SK-N-MC (cell line): ENCODE results near the gene CACNB4.

Source experiments
- DNase-seq: peaks from one replicate; pipeline ENCODE4 v3.0.0-alpha.2; 2011; ENCODE audit warnings: low read depth, low spot score
- H3K27ac ChIP-seq: fragments of 200-600 bp; sonication (generic); 2 replicates; pipeline ENCODE4 v1.5.1; 2016; ENCODE audit warnings: mixed run types
- H3K36me3 ChIP-seq: fragments of 200-600 bp; sonication (generic); 2 replicates; pipeline ENCODE4 v1.6.1; 2017; ENCODE audit warnings: antibody characterized with exemption, low read length, mixed read lengths; ENCODE audit not compliant: insufficient read depth
- H3K4me3 ChIP-seq: fragments of 200-600 bp; sonication (generic); 2 replicates; pipeline ENCODE4 v1.5.1; 2016
- H3K9ac ChIP-seq: fragments of 200-600 bp; sonication (generic); 2 replicates; pipeline ENCODE4 v1.8.0; 2017; ENCODE audit warnings: mixed run types, mixed read lengths; ENCODE audit not compliant: insufficient read length
- H3K9me3 ChIP-seq: fragments of 200-600 bp; sonication (generic); 2 replicates; pipeline ENCODE4 v1.6.1; 2017; ENCODE audit warnings: low read depth, mild to moderate bottlenecking, antibody characterized with exemption, low read length, moderate library complexity, mixed read lengths
- EZH2 ChIP-seq: fragments of 200-600 bp; sonication (generic); IDR thresholded peaks from one replicate; pipeline ENCODE4 v1.6.1; 2017; ENCODE audit warnings: antibody characterized with exemption
- FOXP2 ChIP-seq: optimal IDR thresholded peaks from 2 replicates; pipeline ENCODE3; 2011; ENCODE audit warnings: mild to moderate bottlenecking, moderate library complexity; ENCODE audit not compliant: insufficient read depth; ENCODE audit errors: extremely low read length, control extremely low read depth
- POLR2AphosphoS5 ChIP-seq: IDR thresholded peaks from 2 replicates; pipeline ENCODE4 v1.6.1; 2012; ENCODE audit warnings: mild to moderate bottlenecking, low read depth, low read length, borderline replicate concordance

Gene CACNB4

GRCh38 chr2:151981886-151982285 is 117.0 kb downstream of the CACNB4 start:
- no peak for DNase-seq

GRCh38 chr2:151979694-151980093 is 119.2 kb downstream of the CACNB4 start:
- H3K36me3 ChIP-seq: no peaks in the 10 kb centered on the region
- H3K9ac ChIP-seq: no peak overlapping the region
- DNase-seq: no peak
- H3K4me3 ChIP-seq: no peak overlapping the region
- H3K27ac ChIP-seq: no peak overlapping the region
- no peak for TF ChIP-seq POLR2AphosphoS5
- no peak for TF ChIP-seq EZH2
- TF ChIP-seq FOXP2: no peak
- H3K9me3 ChIP-seq: no peaks in the 10 kb centered on the region

More at GRCh38 chr2:151981886-151982285, 117.0 kb downstream of the CACNB4 start:
- Histone ChIP-seq H3K9me3 (no peaks in the 10 kb centered on the region), H3K36me3 (no peaks in the 10 kb centered on the region), H3K4me3 (no peak overlapping the region), H3K27ac (no peak overlapping the region), H3K9ac (no peak overlapping the region)
- TF ChIP-seq FOXP2: no peak

- H3K27ac ChIP-seq: no peak overlapping the region
- TF ChIP-seq FOXP2 (no peak), POLR2AphosphoS5 (no peak), EZH2 (no peak)
- no peak for DNase-seq
- H3K9ac ChIP-seq: no peak overlapping the region
- no peaks in the 10 kb centered on the region for H3K36me3 ChIP-seq
- H3K9me3 ChIP-seq: no peaks in the 10 kb centered on the region
- no peak overlapping the region for H3K4me3 ChIP-seq
These were observed 120.1 kb downstream of the CACNB4 start for GRCh38 chr2:151978709-151979108.

GRCh38 chr2:151977631-151978030 is 121.2 kb downstream of the CACNB4 start:
- H3K36me3 ChIP-seq: no peaks in the 10 kb centered on the region
- no peak overlapping the region for H3K4me3 ChIP-seq
- no peaks in the 10 kb centered on the region for H3K9me3 ChIP-seq
- no peak for TF ChIP-seq FOXP2
- no peak overlapping the region for H3K9ac ChIP-seq
- H3K27ac ChIP-seq: no peak overlapping the region
- DNase-seq: no peak

DNA sequence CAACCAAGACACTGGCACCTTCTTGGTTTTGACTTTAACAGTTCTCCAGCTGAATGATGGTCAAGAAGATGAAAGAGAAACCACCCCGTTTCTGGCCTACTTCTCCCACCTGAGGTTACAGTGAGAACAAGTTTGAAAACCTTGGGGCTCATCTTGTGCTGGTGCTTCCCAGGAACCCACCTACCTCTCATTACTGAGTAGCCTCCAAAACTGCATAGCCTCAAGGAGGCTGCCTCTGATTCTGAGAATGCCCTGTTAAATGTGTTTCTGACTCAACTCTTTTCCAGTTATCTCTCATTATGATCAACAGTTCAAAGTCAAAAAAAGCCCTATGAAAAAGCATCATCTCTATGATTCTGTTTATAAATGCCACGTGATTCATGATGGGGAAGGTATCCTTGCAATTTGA is 121.9 kb downstream of the CACNB4 start:
- Histone ChIP-seq H3K4me3 (no peak overlapping the region), H3K9me3 (no peaks in the 10 kb centered on the region), H3K36me3 (no peaks in the 10 kb centered on the region), H3K9ac (no peak overlapping the region), H3K27ac (no peak overlapping the region)
- no peak for DNase-seq
- TF ChIP-seq POLR2AphosphoS5 (no peak), EZH2 (no peak), FOXP2 (no peak)

DNA sequence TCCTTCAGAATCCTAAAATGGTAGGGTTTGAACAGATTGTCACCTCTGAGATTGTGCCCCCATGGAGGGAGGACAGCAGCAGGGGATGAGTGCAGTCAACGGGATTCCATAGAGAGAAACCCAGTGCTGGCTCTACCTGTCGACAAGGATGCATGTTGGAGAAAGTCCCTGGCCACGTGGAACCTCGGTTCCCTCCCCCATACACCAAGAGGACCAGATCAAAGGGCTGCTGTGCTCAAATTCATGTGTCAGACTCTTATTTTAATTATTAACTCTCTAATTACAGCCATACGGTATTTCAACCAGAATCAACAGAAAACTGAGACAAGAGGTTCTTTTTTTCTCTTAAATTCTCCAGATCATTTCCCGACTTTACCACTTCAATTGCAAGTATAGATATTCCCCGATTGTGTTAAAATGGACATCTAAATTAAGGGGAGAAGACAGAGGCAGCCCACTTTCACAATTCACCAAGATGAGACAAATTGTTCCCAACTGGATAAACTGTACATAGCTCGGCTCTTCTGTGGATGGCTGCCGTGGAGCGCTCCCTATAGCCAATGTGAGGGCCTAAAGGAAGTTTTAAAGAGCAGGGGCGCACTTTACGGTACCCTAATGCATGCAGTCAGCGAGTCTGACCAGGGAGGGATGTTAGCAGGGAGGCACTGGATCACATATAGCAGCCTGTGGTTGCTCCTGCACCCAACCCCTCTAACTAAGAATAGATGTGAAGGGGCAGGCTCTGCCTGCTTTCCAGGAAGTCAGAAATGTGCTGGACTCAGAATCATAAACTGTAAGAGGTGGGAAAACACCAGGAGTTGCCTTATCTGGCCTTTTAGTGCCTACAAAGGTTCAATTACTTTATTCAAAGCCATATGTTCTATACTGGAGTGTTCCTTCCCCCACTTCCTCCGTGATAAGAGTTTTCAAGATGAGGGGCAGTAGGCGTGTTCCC is 123.1 kb downstream of the CACNB4 start:
- H3K4me3 ChIP-seq: no peak overlapping the region
- DNase-seq: no peak

DNA sequence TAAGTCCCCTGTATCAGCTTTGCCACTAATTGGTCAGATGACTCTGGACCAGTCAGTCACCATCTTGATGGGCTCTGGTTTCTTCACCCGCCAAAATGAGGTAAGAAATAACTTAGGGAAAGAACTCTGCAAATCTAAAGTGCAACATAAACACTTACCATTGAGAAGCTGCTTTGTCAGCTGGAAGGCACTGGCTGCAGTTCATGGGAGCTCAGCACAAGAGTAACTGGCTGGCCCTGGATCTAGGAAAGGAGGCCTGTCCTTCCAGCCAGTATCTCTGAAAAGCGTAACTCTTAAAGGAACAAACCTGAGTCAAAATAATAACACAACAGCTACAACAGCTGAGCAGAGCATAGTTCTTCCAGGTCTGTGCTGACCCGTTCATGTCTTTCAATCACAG is 123.9 kb downstream of the CACNB4 start:
- no peak for TF ChIP-seq FOXP2
- no peak for TF ChIP-seq POLR2AphosphoS5
- no peak for TF ChIP-seq EZH2
- no peak for DNase-seq
- Histone ChIP-seq H3K27ac (no peak overlapping the region), H3K36me3 (no peaks in the 10 kb centered on the region), H3K9ac (no peak overlapping the region), H3K4me3 (no peak overlapping the region), H3K9me3 (no peaks in the 10 kb centered on the region)

More for the DNA sequence above, 123.1 kb downstream of the CACNB4 start:
- H3K36me3 ChIP-seq: no peaks in the 10 kb centered on the region
- TF ChIP-seq EZH2: no peak
- no peak for TF ChIP-seq POLR2AphosphoS5
- H3K9me3 ChIP-seq: no peaks in the 10 kb centered on the region
- H3K9ac ChIP-seq: no peak overlapping the region
- no peak overlapping the region for H3K27ac ChIP-seq

GRCh38 chr2:151973901-151974199 is 125.0 kb downstream of the CACNB4 start:
- Histone ChIP-seq H3K4me3 (no peak overlapping the region), H3K27ac (no peak overlapping the region), H3K9ac (no peak overlapping the region), H3K36me3 (no peaks in the 10 kb centered on the region), H3K9me3 (no peaks in the 10 kb centered on the region)
- no peak for DNase-seq
- TF ChIP-seq EZH2: no peak
- TF ChIP-seq FOXP2: no peak
- TF ChIP-seq POLR2AphosphoS5: no peak
